Ovary (tissue), 3 donors: Measurements from ENCODE around the gene CELF2.

Experiments used
- EP300 ChIP-seq: sonication (generic); formaldehyde crosslinking; IDR thresholded peaks from one replicate; pipeline ENCODE4 v1.6.1; 2017; ENCODE audit warnings: antibody characterized with exemption
- TF ChIP-seq, protein P1 (sequence below), 3 donors: fragments of 450-650 bp in 2 of 3; fragments of 200-600 bp in 1 of 3; IDR thresholded peaks; one replicate each; pipeline versions ENCODE4 v1.5.1 to v1.8.0; 2016 to 2022; ENCODE audit warnings: antibody characterized with exemption in 3 of 3, mild to moderate bottlenecking in 1 of 3
- donor health status: DM: no; HTN: no; CAD: no.

- TF ChIP-seq, protein P1, sequence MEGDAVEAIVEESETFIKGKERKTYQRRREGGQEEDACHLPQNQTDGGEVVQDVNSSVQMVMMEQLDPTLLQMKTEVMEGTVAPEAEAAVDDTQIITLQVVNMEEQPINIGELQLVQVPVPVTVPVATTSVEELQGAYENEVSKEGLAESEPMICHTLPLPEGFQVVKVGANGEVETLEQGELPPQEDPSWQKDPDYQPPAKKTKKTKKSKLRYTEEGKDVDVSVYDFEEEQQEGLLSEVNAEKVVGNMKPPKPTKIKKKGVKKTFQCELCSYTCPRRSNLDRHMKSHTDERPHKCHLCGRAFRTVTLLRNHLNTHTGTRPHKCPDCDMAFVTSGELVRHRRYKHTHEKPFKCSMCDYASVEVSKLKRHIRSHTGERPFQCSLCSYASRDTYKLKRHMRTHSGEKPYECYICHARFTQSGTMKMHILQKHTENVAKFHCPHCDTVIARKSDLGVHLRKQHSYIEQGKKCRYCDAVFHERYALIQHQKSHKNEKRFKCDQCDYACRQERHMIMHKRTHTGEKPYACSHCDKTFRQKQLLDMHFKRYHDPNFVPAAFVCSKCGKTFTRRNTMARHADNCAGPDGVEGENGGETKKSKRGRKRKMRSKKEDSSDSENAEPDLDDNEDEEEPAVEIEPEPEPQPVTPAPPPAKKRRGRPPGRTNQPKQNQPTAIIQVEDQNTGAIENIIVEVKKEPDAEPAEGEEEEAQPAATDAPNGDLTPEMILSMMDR (IDR thresholded peaks at IDR 0.05) = no peak
- TF ChIP-seq EP300 = no peak
Measured at GRCh38 chr10:11002485-11002884, 15.2 kb upstream of the CELF2 start.
